Stimulated activated CD4-positive, alpha-beta T cell treated with anti-CD3 and anti-CD28 coated beads, Interleukin-4, amount 100 ng/mL, for 24 hours (primary cell): Measurements from ENCODE around the gene RPS2.
A peak's percentile ranks its signal among the peaks of the same experiment; 100 is the strongest.

Experiments
- DNase-seq: peaks from one replicate; pipeline ENCODE4 v3.0.0-alpha.2; 2020

The RPS2 gene

GRCh38 chr16:1980770-1981087 lies 16.1 kb upstream of the RPS2 start:
- no peak for DNase-seq

GRCh38 chr16:1980030-1980769 lies 15.6 kb upstream of the RPS2 start:
- no peak for DNase-seq

- DNase-seq, result peak; percentile 36
Observed at GRCh38 chr16:1979271-1980029, 14.8 kb upstream of the RPS2 start.

GRCh38 chr16:1978476-1979120 lies 14.0 kb upstream of the RPS2 start:
- DNase-seq, result no peak

GRCh38 chr16:1977875-1978268 lies 13.2 kb upstream of the RPS2 start:
- no peak for DNase-seq

- DNase-seq, result no peak
Observed at GRCh38 chr16:1976951-1977874, 12.6 kb upstream of the RPS2 start.

- no peak for DNase-seq
Observed at GRCh38 chr16:1976216-1976520, 11.5 kb upstream of the RPS2 start.

GRCh38 chr16:1975432-1976215 lies 11.0 kb upstream of the RPS2 start:
- DNase-seq, result no peak

- DNase-seq, result no peak
Observed at GRCh38 chr16:1974157-1975070, 9.8 kb upstream of the RPS2 start.

GRCh38 chr16:1973461-1974156 lies 9.0 kb upstream of the RPS2 start:
- no peak for DNase-seq

- no peak for DNase-seq
Observed at GRCh38 chr16:1972490-1972877, 7.9 kb upstream of the RPS2 start.

- peak; percentile 97 for DNase-seq
Observed at GRCh38 chr16:1971796-1972489, 7.3 kb upstream of the RPS2 start, which contains the start of gene TBL3. Gene TBL3 (plus strand): TSS chr16:1972053. CDS start chr16:1972165, 112 bp downstream.

GRCh38 chr16:1968146-1968953 lies 3.7 kb upstream of the RPS2 start:
- no peak for DNase-seq

- DNase-seq, result no peak
Observed at GRCh38 chr16:1966460-1966859, 1.8 kb upstream of the RPS2 start, which contains the start of gene RNF151. Gene RNF151 (plus strand): TSS chr16:1966856. CDS start chr16:1966882, 26 bp downstream.

- peak; percentile 36 for DNase-seq
Observed at GRCh38 chr16:1965396-1966001, 873 bp upstream of the RPS2 start.

GRCh38 chr16:1963806-1964505 lies 670 bp downstream of the RPS2 start:
- DNase-seq, result peak; percentile 52
